CD14-positive monocyte (primary cell): Measurements from ENCODE around the gene NQO2. TPM values are rescaled to one million over a fixed set of nuclear protein-coding genes. Genes with fewer than 3 reads are reported as not detected.

Experiments
- DNase-seq, 3 donors: peaks; one replicate each; pipeline ENCODE4 v3.0.0-alpha.2; 2011 to 2022
- H2AFZ ChIP-seq: 2 replicates; pipeline ENCODE4 v1.6.0; 2012; ENCODE audit warnings: mild to moderate bottlenecking, low read depth, low read length, inconsistent platforms; ENCODE audit not compliant: insufficient read depth, poor library complexity, severe bottlenecking
- H3K27ac ChIP-seq, 2 donors: 1 replicate in 1 of 2; 2 replicates in 1 of 2; pipeline ENCODE4 v1.5.1; 2012 to 2013; ENCODE audit warnings: low read length in 2 of 2, control low read depth in 1 of 2, inconsistent platforms in 1 of 2, low read depth in 1 of 2, mild to moderate bottlenecking in 1 of 2
- H3K27me3 ChIP-seq, 2 donors: one replicate each; pipeline versions ENCODE4 v1.6.0 to v1.6.1; 2011 to 2013; ENCODE audit warnings: low read length in 2 of 2; ENCODE audit not compliant: control insufficient read depth in 2 of 2, insufficient read depth in 2 of 2
- H3K36me3 ChIP-seq, 2 donors: replicated peaks in 1 of 2; 1 replicate in 1 of 2; 2 replicates in 1 of 2; pipeline versions ENCODE4 v1.5.1 to v1.6.1; 2012 to 2013; ENCODE audit warnings: low read length in 2 of 2, control low read depth in 1 of 2, inconsistent platforms in 1 of 2, mild to moderate bottlenecking in 1 of 2; ENCODE audit not compliant: insufficient read depth in 2 of 2, control insufficient read depth in 1 of 2
- H3K4me1 ChIP-seq, 2 donors: 1 replicate in 1 of 2; 2 replicates in 1 of 2; pipeline versions ENCODE4 v1.5.1 to v1.6.1; 2012 to 2013; ENCODE audit warnings: low read length in 2 of 2, control low read depth in 1 of 2, inconsistent platforms in 1 of 2, mild to moderate bottlenecking in 1 of 2, moderate library complexity in 1 of 2; ENCODE audit not compliant: insufficient read depth in 2 of 2, control insufficient read depth in 1 of 2
- H3K4me2 ChIP-seq: replicated peaks from 2 replicates; pipeline ENCODE3; 2012; ENCODE audit warnings: low read length, moderate library complexity, mild to moderate bottlenecking; ENCODE audit not compliant: poor library complexity, severe bottlenecking; ENCODE audit errors: extremely low read depth
- H3K4me3 ChIP-seq, 3 experiments: fragments of 200-600 bp in 1 of 3; sonication (generic) in 1 of 3; replicated peaks in 1 of 3; 1 replicate in 2 of 3; 2 replicates in 1 of 3; pipeline ENCODE4 v1.5.1; 2011 to 2013; ENCODE audit warnings: low read length in 3 of 3, mild to moderate bottlenecking in 3 of 3, control low read depth in 2 of 3, low read depth in 2 of 3, inconsistent platforms in 1 of 3, moderate library complexity in 1 of 3
- H3K79me2 ChIP-seq: 2 replicates; pipeline ENCODE4 v1.6.0; 2012; ENCODE audit warnings: mild to moderate bottlenecking, control low read depth, inconsistent platforms, low read length, moderate library complexity; ENCODE audit not compliant: insufficient read depth
- H3K9ac ChIP-seq: 2 replicates; pipeline ENCODE4 v1.6.0; 2017; ENCODE audit warnings: low read length, mild to moderate bottlenecking; ENCODE audit not compliant: insufficient read depth, poor library complexity, severe bottlenecking
- H3K9me3 ChIP-seq, 2 donors: replicated peaks in 1 of 2; 1 replicate in 1 of 2; 2 replicates in 1 of 2; pipeline versions ENCODE4 v1.5.1 to v1.6.1; 2012 to 2013; ENCODE audit warnings: low read length in 2 of 2, control low read depth in 1 of 2; ENCODE audit not compliant: control insufficient read depth in 1 of 2, insufficient read depth in 1 of 2
- H4K20me1 ChIP-seq: 2 replicates; pipeline ENCODE4 v1.6.0; 2012; ENCODE audit warnings: mild to moderate bottlenecking, low read length, control low read depth, moderate library complexity; ENCODE audit not compliant: insufficient read depth
- H3K27ac Mint-ChIP-seq, 7 donors: one replicate each; pipeline ENCODE4 v1.8.0; 2020; ENCODE audit warnings: mild to moderate bottlenecking in 7 of 7, mixed read lengths in 7 of 7, moderate library complexity in 6 of 7, inconsistent platforms in 2 of 7
- H3K27me3 Mint-ChIP-seq, 3 donors: one replicate each; pipeline ENCODE4 v1.8.0; 2021 to 2022; ENCODE audit warnings: low read depth in 3 of 3, mild to moderate bottlenecking in 3 of 3, mixed read lengths in 3 of 3, moderate library complexity in 3 of 3, inconsistent platforms in 1 of 3
- H3K36me3 Mint-ChIP-seq, 2 donors: one replicate each; pipeline ENCODE4 v1.8.0; 2020; ENCODE audit warnings: mixed read lengths in 2 of 2, inconsistent platforms in 1 of 2, mild to moderate bottlenecking in 1 of 2
- H3K4me1 Mint-ChIP-seq: one replicate; pipeline ENCODE4 v1.8.0; 2020; ENCODE audit warnings: mild to moderate bottlenecking, mixed read lengths
- H3K4me3 Mint-ChIP-seq, 2 donors: one replicate each; pipeline ENCODE4 v1.8.0; 2020; ENCODE audit warnings: mild to moderate bottlenecking in 2 of 2, mixed read lengths in 2 of 2, moderate library complexity in 1 of 2
- H3K9me3 Mint-ChIP-seq, 7 donors: one replicate each; pipeline ENCODE4 v1.8.0; 2020 to 2022; ENCODE audit warnings: mixed read lengths in 7 of 7, mild to moderate bottlenecking in 6 of 7, moderate library complexity in 6 of 7, inconsistent platforms in 2 of 7
- WGBS: methylation state at CpG from one replicate; pipeline ENCODE4 v1.1.5; 2013; ENCODE audit warnings: missing lambda C conversion rate; ENCODE audit not compliant: insufficient coverage; 5-methylcytosine and 5-hydroxymethylcytosine counted together
- intact Hi-C, 2 donors: fragments of 100-400 bp; cut with micrococcal nuclease; formaldehyde crosslinking; loops; one replicate each; pipeline versions ENCODE4 v1.15.0 to v1.15.1; 2023
- polyA plus RNA-seq, 3 donors: library from polyadenylated mRNA; depleted of rRNA in 1 of 3; unstranded in 2 of 3; stranded (reverse) in 1 of 3; fragments of 300-500 nt in 2 of 3; fragments of >200 nt in 1 of 3; fragmentation: Illumina TruSeq in 2 of 3; gene quantifications; 1 replicate in 2 of 3; 2 replicates in 1 of 3; pipeline ENCODE4 v1.2.3, GENCODE V29; 2012 to 2021
- TF ChIP-seq, protein P1 (sequence below): fragments of 200-600 bp; IDR thresholded peaks from one replicate; pipeline ENCODE4 v1.8.0; 2022; ENCODE audit warnings: antibody characterized with exemption, mild to moderate bottlenecking

The NQO2 gene
- polyA plus RNA-seq, 3 donors, result 30.0 to 281 (median 146) TPM

DNA sequence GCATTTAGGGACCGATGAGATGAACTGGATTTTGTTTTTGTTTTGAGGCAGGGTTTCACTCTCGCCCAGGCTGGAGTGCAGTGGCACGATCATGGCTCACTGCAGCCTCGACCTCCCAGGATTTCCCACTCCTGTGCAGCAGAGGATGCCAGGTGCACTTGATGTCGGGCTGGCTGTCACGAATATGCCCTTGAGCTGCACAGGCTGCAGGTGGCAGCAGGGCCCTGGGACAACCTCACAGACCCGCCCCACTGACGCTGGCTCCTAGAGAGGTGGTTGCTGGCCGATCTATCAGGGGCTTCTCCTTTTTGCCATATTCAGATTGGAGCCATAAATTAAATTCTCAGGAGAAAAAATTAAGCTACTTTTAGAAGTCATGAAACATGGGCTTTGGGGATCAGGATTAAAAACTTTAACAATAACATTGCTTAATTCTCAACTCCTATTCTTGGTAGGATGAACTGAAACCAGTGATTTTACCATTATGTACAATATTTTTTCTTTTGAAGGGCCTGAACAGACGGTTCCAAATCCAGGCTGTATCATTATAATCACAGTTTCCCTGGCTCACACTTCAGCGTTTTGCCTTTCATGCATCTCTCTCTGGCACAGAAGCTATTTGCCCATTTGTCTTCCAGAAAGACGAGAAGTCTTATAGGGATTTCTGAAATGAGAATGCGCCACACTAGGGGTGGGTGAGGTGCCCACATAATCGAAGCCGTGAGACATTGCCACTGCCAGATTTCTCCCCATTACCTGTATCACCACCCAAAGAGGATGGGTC lies 32.4 kb downstream of the NQO2 start:
- Mint-ChIP-seq H3K27me3 (peaks cover 1 to 11% (median 2%) of the 10 kb centered on the region in 3 donors), H3K27ac (peak overlapping the region in 1 of 7 donors; percentile 12), H3K4me1 (peaks cover 21% of the 10 kb centered on the region), H3K36me3 (no peaks in the 10 kb centered on the region), H3K4me3 (no peak overlapping the region), H3K9me3 (peaks cover 0 to 8% (median 0%) of the 10 kb centered on the region in 7 donors)
- no peaks in the 10 kb centered on the region for H4K20me1 ChIP-seq
- H3K27me3 ChIP-seq, result no peaks in the 10 kb centered on the region
- H3K79me2 ChIP-seq, result no peaks in the 10 kb centered on the region
- DNase-seq, result no peak
- H3K27ac ChIP-seq, result no peak overlapping the region
- no peak overlapping the region for H2AFZ ChIP-seq
- intact Hi-C loops, result no loop called here
- no peak overlapping the region for H3K4me3 ChIP-seq
- TF ChIP-seq, protein P1, sequence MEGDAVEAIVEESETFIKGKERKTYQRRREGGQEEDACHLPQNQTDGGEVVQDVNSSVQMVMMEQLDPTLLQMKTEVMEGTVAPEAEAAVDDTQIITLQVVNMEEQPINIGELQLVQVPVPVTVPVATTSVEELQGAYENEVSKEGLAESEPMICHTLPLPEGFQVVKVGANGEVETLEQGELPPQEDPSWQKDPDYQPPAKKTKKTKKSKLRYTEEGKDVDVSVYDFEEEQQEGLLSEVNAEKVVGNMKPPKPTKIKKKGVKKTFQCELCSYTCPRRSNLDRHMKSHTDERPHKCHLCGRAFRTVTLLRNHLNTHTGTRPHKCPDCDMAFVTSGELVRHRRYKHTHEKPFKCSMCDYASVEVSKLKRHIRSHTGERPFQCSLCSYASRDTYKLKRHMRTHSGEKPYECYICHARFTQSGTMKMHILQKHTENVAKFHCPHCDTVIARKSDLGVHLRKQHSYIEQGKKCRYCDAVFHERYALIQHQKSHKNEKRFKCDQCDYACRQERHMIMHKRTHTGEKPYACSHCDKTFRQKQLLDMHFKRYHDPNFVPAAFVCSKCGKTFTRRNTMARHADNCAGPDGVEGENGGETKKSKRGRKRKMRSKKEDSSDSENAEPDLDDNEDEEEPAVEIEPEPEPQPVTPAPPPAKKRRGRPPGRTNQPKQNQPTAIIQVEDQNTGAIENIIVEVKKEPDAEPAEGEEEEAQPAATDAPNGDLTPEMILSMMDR, result no peak
- 69% methylated on average over 6 of the region's 15 CpGs for WGBS
- no peak overlapping the region for H3K4me2 ChIP-seq
- H3K4me1 ChIP-seq, result peaks cover 18 to 22% of the 10 kb centered on the region in 2 donors
- no peaks in the 10 kb centered on the region for H3K36me3 ChIP-seq
- H3K9ac ChIP-seq, result no peak overlapping the region
- no peaks in the 10 kb centered on the region for H3K9me3 ChIP-seq

DNA sequence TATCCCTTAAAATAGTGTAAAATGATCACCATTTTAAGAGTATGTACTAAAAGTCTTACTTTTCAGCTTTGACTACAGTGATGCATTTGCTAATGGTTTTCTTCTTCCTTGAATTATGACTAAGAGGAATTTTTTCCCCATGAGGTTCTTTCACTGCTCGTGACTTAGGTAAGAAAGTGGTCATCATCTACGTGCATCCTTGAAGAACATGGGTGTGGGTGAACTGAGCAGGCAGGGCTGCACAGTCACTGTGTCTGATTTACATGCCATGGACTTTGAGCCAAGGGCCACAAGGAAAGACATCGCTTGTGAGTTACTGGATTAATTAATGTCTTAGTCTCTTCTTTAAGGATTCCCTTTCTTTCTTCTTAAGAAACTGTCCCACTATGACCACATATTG lies 33.3 kb downstream of the NQO2 start:
- WGBS, result 94% methylated on average over 2 of the region's 3 CpGs
- Histone ChIP-seq H3K27ac (no peak overlapping the region), H4K20me1 (no peaks in the 10 kb centered on the region), H3K27me3 (no peaks in the 10 kb centered on the region), H3K36me3 (no peaks in the 10 kb centered on the region), H2AFZ (no peak overlapping the region), H3K79me2 (no peaks in the 10 kb centered on the region), H3K4me2 (no peak overlapping the region), H3K4me1 (peaks cover 18 to 22% of the 10 kb centered on the region in 2 donors), H3K4me3 (no peak overlapping the region), H3K9ac (no peak overlapping the region), H3K9me3 (no peaks in the 10 kb centered on the region)
- Mint-ChIP-seq H3K36me3 (no peaks in the 10 kb centered on the region), H3K4me3 (no peak overlapping the region), H3K27ac (no peak overlapping the region), H3K27me3 (peaks cover 1 to 11% (median 2%) of the 10 kb centered on the region in 3 donors), H3K4me1 (peaks cover 26% of the 10 kb centered on the region), H3K9me3 (peaks cover 0 to 8% (median 0%) of the 10 kb centered on the region in 7 donors)
- no peak for DNase-seq
- intact Hi-C loops, result no loop called here
- TF ChIP-seq, protein P1, result no peak
